Measurements from ENCODE around the gene AGBL4. TPM values are rescaled to one million over a fixed set of nuclear protein-coding genes. Genes with fewer than 3 reads are reported as not detected.

The AGBL4 gene
- total and polyA plus RNA-seq, 2 of the 4 experiments (the other 2 are of a cell fraction), result not detected

DNA sequence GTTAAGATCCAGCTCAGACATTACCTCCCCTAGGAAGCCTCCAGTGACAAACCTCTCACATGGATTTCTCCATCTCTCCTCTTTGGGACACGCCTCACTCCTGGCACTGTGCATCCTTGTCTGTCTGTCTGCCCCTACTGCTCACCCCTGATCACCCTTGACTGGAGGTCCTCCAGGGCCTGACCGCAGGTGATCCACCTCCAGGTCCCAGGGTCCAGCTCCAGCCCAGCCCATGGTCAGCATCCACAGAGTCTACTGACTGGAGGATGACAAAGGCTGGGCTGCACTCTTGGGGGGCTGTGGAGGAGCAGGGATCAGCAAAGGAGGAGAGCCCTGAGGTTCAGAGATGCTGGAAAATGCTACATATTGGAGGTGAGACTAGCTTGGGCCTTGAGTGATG is 1312.8 kb downstream of the AGBL4 start:
- Histone ChIP-seq H2BK120ac (ENCODE audit: low read depth, low read length) (no peak overlapping the region), H2AFZ (replicated peaks; ENCODE audit: low read length, poor library complexity) (no peak overlapping the region), H2AK5ac (ENCODE audit: low read depth, low read length) (no peak overlapping the region), H3K4me1 (ENCODE audit: control insufficient read depth, insufficient read depth, low read length) (no peaks in the 10 kb centered on the region), H3K9ac (ENCODE audit: low read depth, low read length) (no peak overlapping the region), H2BK5ac (ENCODE audit: low read depth, low read length, poor library complexity, severe bottlenecking) (no peak overlapping the region), H3K23ac (ENCODE audit: low read depth, low read length) (no peak overlapping the region), H3K4me2 (ENCODE audit: low read depth, low read length) (no peak overlapping the region), H2AK9ac (replicated peaks; ENCODE audit: low read depth, low read length, poor library complexity) (no peak overlapping the region), H3K27ac (ENCODE audit: insufficient read depth, low read length) (no peak overlapping the region), H4K91ac (ENCODE audit: insufficient read depth, low read depth, low read length) (no peak overlapping the region), H3K9me1 (ENCODE audit: insufficient read depth, low read length) (no peaks in the 10 kb centered on the region), H3K18ac (ENCODE audit: low read depth, low read length) (no peak overlapping the region), H3K79me1 (ENCODE audit: low read depth in 1 of 2, low read length in 2 of 2) (no peaks in the 10 kb centered on the region), H3K4me3 (ENCODE audit: insufficient read depth, low read depth, low read length) (no peak overlapping the region), H4K8ac (ENCODE audit: low read depth in 2 of 2, low read length in 2 of 2) (no peak overlapping the region), H2BK20ac (ENCODE audit: low read depth, low read length) (no peak overlapping the region), H3K14ac (replicated peaks; ENCODE audit: low read depth, low read length) (no peak overlapping the region), H3K9me3 (ENCODE audit: control insufficient read depth, insufficient read depth, low read length) (no peaks in the 10 kb centered on the region), H3K36me3 (ENCODE audit: control insufficient read depth, insufficient read depth, low read length) (no peaks in the 10 kb centered on the region), H2BK15ac (ENCODE audit: low read depth, low read length) (no peak overlapping the region), H4K20me1 (ENCODE audit: insufficient read depth, low read length) (no peaks in the 10 kb centered on the region), H3K4ac (ENCODE audit: low read depth, low read length) (no peak overlapping the region), H4K5ac (ENCODE audit: low read depth, low read length) (no peak overlapping the region), H3K56ac (ENCODE audit: extremely low read depth, insufficient read depth, low read length) (no peak overlapping the region), H3K27me3 (ENCODE audit: control insufficient read depth, insufficient read depth, low read length) (no peaks in the 10 kb centered on the region; the same call in 1 of the 2 replicates)
- dilution Hi-C loops (cut with HindIII; ENCODE audit: low sequenced_read_pairs, unreplicated experiment), result no loop called here
- in situ Hi-C loops (cut with MboI; ENCODE audit: low sequenced_read_pairs), result no loop called here
- no TSS peak for BruUV-seq (replicated peaks)
- DNase-seq, result no peak
- ChIA-PET POLR2A (ENCODE audit: unreplicated experiment) (no interaction called here), CTCF (no interaction called here)
- intact Hi-C loops (cut with micrococcal nuclease), result no loop called here
- ATAC-seq (ENCODE audit: low read depth), result no peak
- TF ChIP-seq CHD1 (IDR thresholded peaks at IDR 0.05; ENCODE audit: low read depth, low read length) (no peak), MAZ (IDR thresholded peaks at IDR 0.05; ENCODE audit: borderline replicate concordance, low read depth, low read length) (no peak), POLR2A (IDR thresholded peaks at IDR 0.05; ENCODE audit: low read depth, low read length) (no peak), MXI1 (IDR thresholded peaks at IDR 0.05; ENCODE audit: borderline replicate concordance, low read depth, low read length) (no peak), FOS (IDR thresholded peaks at IDR 0.05; ENCODE audit: low read depth, low read length) (no peak), RAD21 (IDR thresholded peaks at IDR 0.05; ENCODE audit: low read length) (no peak), MAFK (IDR thresholded peaks at IDR 0.05; ENCODE audit: low read depth, low read length) (no peak), RCOR1 (IDR thresholded peaks at IDR 0.05; ENCODE audit: insufficient replicate concordance, low read length) (no peak)
- TF ChIP-seq, protein P1, sequence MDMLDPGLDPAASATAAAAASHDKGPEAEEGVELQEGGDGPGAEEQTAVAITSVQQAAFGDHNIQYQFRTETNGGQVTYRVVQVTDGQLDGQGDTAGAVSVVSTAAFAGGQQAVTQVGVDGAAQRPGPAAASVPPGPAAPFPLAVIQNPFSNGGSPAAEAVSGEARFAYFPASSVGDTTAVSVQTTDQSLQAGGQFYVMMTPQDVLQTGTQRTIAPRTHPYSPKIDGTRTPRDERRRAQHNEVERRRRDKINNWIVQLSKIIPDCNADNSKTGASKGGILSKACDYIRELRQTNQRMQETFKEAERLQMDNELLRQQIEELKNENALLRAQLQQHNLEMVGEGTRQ (IDR thresholded peaks at IDR 0.05; ENCODE audit: low read depth, low read length), result no peak
- TF ChIP-seq, protein P2, sequence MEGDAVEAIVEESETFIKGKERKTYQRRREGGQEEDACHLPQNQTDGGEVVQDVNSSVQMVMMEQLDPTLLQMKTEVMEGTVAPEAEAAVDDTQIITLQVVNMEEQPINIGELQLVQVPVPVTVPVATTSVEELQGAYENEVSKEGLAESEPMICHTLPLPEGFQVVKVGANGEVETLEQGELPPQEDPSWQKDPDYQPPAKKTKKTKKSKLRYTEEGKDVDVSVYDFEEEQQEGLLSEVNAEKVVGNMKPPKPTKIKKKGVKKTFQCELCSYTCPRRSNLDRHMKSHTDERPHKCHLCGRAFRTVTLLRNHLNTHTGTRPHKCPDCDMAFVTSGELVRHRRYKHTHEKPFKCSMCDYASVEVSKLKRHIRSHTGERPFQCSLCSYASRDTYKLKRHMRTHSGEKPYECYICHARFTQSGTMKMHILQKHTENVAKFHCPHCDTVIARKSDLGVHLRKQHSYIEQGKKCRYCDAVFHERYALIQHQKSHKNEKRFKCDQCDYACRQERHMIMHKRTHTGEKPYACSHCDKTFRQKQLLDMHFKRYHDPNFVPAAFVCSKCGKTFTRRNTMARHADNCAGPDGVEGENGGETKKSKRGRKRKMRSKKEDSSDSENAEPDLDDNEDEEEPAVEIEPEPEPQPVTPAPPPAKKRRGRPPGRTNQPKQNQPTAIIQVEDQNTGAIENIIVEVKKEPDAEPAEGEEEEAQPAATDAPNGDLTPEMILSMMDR (conservative IDR thresholded peaks at IDR 0.05; ENCODE audit: low read depth, low read length), result no peak
- WGBS, 2 experiments (ENCODE audit: extremely low coverage in 2 of 2, insufficient read length in 1 of 2), result no CpG with 5 or more reads among the region's 2 CpGs
